WERI-Rb-1 (cell line): ENCODE measurements around the gene KRTAP4-1.

Experiments used
- DNase-seq: peaks from one replicate; pipeline ENCODE4 v3.0.0-alpha.2; 2020
- H3K27ac ChIP-seq: fragments of 250-450 bp; sonication (Bioruptor Pico); 2 replicates; pipeline ENCODE4 v1.5.1; 2020; ENCODE audit warnings: mild to moderate bottlenecking, moderate library complexity
- H3K27me3 ChIP-seq: fragments of 250-450 bp; sonication (Bioruptor Pico); 2 replicates; pipeline ENCODE4 v1.5.1; 2021; ENCODE audit warnings: mild to moderate bottlenecking, low read depth, moderate library complexity; ENCODE audit not compliant: insufficient read depth, severe bottlenecking
- H3K36me3 ChIP-seq: fragments of 250-450 bp; sonication (Bioruptor Pico); 2 replicates; pipeline ENCODE4 v1.5.1; 2020; ENCODE audit warnings: mild to moderate bottlenecking, moderate library complexity
- H3K4me3 ChIP-seq: 2 replicates; pipeline ENCODE4 v1.5.1; 2011; ENCODE audit warnings: low read depth, mild to moderate bottlenecking, control low read depth, low read length
- H3K9me3 ChIP-seq: fragments of 250-450 bp; sonication (Bioruptor Pico); 2 replicates; pipeline ENCODE4 v1.5.1; 2021; ENCODE audit warnings: mild to moderate bottlenecking, moderate library complexity; ENCODE audit not compliant: severe bottlenecking
- CTCF ChIP-seq: IDR thresholded peaks from 2 replicates; pipeline ENCODE4 v1.5.1; 2011; ENCODE audit warnings: low read depth, mild to moderate bottlenecking, control low read depth, inconsistent platforms, low read length

The KRTAP4-1 gene

GRCh38 chr17:41223821-41224220, 39.1 kb upstream of the KRTAP4-1 start:
- H3K9me3 ChIP-seq: peaks cover 5% of the 10 kb centered on the region
- no peak overlapping the region for H3K4me3 ChIP-seq
- no peak for DNase-seq
- no peaks in the 10 kb centered on the region for H3K36me3 ChIP-seq
- no peak overlapping the region for H3K27ac ChIP-seq
- H3K27me3 ChIP-seq: peaks cover 73% of the 10 kb centered on the region
- TF ChIP-seq CTCF: no peak

- Histone ChIP-seq H3K4me3 (no peak overlapping the region), H3K36me3 (no peaks in the 10 kb centered on the region), H3K27me3 (peaks cover 99% of the 10 kb centered on the region), H3K9me3 (peaks cover 12% of the 10 kb centered on the region), H3K27ac (no peak overlapping the region)
- no peak for TF ChIP-seq CTCF
- DNase-seq: no peak
These were observed 31.0 kb upstream of the KRTAP4-1 start for GRCh38 chr17:41215681-41216080.

- DNase-seq: no peak
- H3K4me3 ChIP-seq: no peak overlapping the region
- H3K36me3 ChIP-seq: no peaks in the 10 kb centered on the region
- H3K9me3 ChIP-seq: peaks cover 7% of the 10 kb centered on the region
- no peak overlapping the region for H3K27ac ChIP-seq
- TF ChIP-seq CTCF: no peak
- H3K27me3 ChIP-seq: peaks cover 99% of the 10 kb centered on the region
These were observed 27.9 kb upstream of the KRTAP4-1 start for GRCh38 chr17:41212524-41213169.

GRCh38 chr17:41211845-41212466, 27.2 kb upstream of the KRTAP4-1 start:
- no peak overlapping the region for H3K27ac ChIP-seq
- H3K27me3 ChIP-seq: peaks cover 99% of the 10 kb centered on the region
- H3K4me3 ChIP-seq: no peak overlapping the region
- peaks cover 11% of the 10 kb centered on the region for H3K9me3 ChIP-seq
- no peaks in the 10 kb centered on the region for H3K36me3 ChIP-seq
- no peak for DNase-seq
- no peak for TF ChIP-seq CTCF

GRCh38 chr17:41199421-41200078, 14.8 kb upstream of the KRTAP4-1 start:
- TF ChIP-seq CTCF: no peak
- Histone ChIP-seq H3K4me3 (no peak overlapping the region), H3K36me3 (no peaks in the 10 kb centered on the region), H3K27me3 (peaks cover 47% of the 10 kb centered on the region), H3K9me3 (peaks cover 15% of the 10 kb centered on the region), H3K27ac (no peak overlapping the region)
- DNase-seq: no peak
